Epithelial cell of proximal tubule (primary cell): ENCODE results near the gene STARD5. TPM values are rescaled to one million over a fixed set of nuclear protein-coding genes. Genes with fewer than 3 reads are reported as not detected.
A peak's percentile ranks its signal among the peaks of the same experiment; 100 is the strongest.
"Not testable (repeated sequence)": the region's sequence is repeated elsewhere in the genome, so short reads cannot be mapped to it uniquely, and the experiment has no call there.

Source experiments
- DNase-seq: peaks from one replicate; pipeline ENCODE4 v3.0.0-alpha.2; 2011; ENCODE audit warnings: low read depth
- H3K4me3 ChIP-seq: 2 replicates; pipeline ENCODE4 v1.5.1; 2011; ENCODE audit warnings: low read depth, mild to moderate bottlenecking, low read length
- total RNA-seq: library from RNA; depleted of rRNA; stranded (reverse); fragments of >200 nt; gene quantifications from 2 replicates; pipeline ENCODE4 v1.2.3, GENCODE V29; 2015
- TF ChIP-seq, protein P1 (sequence below): conservative IDR thresholded peaks from 2 replicates; pipeline ENCODE4 v1.5.1; 2012; ENCODE audit warnings: low read depth, mild to moderate bottlenecking, low read length

The STARD5 gene
- total RNA-seq, 1 donor from 2014 or later = 0.63 TPM

DNA sequence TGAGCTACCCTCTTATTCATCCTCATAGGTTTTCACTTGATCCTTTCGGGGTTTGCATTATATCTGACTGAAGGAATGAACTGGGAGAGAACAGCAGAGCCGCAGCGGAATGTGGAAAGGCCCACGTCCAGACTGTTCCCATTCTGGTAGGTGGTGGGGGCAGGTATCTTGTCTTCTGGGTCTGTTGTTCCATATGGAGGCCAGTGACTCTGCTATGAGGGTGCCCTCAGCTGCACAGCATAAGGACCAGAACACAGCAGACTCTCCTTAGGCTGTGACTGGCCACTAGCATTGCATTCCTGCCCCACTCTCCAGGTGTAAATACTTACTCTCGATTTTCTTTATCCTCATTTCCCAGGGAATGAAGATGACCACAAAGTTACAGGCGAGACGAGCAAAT is 38.0 kb upstream of the STARD5 start:
- DNase-seq = no peak
- no peak overlapping the region for H3K4me3 ChIP-seq
- TF ChIP-seq, protein P1, sequence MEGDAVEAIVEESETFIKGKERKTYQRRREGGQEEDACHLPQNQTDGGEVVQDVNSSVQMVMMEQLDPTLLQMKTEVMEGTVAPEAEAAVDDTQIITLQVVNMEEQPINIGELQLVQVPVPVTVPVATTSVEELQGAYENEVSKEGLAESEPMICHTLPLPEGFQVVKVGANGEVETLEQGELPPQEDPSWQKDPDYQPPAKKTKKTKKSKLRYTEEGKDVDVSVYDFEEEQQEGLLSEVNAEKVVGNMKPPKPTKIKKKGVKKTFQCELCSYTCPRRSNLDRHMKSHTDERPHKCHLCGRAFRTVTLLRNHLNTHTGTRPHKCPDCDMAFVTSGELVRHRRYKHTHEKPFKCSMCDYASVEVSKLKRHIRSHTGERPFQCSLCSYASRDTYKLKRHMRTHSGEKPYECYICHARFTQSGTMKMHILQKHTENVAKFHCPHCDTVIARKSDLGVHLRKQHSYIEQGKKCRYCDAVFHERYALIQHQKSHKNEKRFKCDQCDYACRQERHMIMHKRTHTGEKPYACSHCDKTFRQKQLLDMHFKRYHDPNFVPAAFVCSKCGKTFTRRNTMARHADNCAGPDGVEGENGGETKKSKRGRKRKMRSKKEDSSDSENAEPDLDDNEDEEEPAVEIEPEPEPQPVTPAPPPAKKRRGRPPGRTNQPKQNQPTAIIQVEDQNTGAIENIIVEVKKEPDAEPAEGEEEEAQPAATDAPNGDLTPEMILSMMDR = no peak

- TF ChIP-seq, protein P1 = no peak
- no peak overlapping the region for H3K4me3 ChIP-seq
- DNase-seq = no peak
Measured at GRCh38 chr15:81360491-81360890, 36.5 kb upstream of the STARD5 start.

DNA sequence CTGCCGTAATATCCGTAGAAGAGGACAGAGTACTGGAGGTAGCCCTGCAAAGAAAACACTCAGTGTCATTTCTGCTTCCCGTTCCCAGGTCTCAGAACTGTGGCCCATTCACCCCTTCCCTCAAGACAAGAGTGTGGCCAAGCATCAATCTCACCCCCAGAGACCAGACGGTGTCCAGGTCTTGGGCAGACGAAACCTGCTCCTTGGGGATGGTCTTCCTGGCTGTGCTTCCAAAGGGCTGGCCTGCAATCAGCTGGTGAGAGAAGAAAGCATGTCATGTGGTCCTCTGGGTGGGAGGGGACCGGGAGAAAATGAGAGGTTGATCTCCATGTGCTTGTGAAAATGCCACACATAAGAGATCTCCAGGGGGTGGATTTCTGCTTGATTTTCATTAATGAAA is 34.3 kb upstream of the STARD5 start:
- no peak for DNase-seq
- no peak overlapping the region for H3K4me3 ChIP-seq
- TF ChIP-seq, protein P1 = no peak

GRCh38 chr15:81357180-81357686 is 33.3 kb upstream of the STARD5 start:
- TF ChIP-seq, protein P1 = peak; percentile 20
- no peak for DNase-seq
- no peak overlapping the region for H3K4me3 ChIP-seq

- DNase-seq = no peak
- no peak overlapping the region for H3K4me3 ChIP-seq
- TF ChIP-seq, protein P1 = no peak
Measured at GRCh38 chr15:81356252-81356651, 32.3 kb upstream of the STARD5 start.

DNA sequence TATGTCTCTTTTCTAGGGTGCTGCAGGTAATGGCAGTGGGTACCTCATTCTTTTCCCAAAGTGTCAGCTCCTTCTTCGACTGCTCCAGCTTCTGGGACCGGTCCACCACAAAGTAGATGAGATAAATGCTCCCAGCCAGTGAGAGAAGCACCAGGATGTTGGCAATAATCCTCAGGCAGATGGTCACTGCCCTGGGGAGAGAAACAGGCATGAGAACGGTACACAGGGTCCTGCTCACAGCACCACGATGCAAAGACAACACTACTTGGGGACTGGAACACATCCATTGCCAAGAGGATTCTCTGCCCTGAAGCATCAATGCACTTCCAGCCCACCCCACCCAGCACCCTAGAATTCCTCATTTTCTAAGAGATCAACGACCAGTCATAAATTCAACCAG is 27.7 kb upstream of the STARD5 start:
- no peak for DNase-seq
- H3K4me3 ChIP-seq = no peak overlapping the region
- TF ChIP-seq, protein P1 = no peak

- TF ChIP-seq, protein P1 = no peak
- no peak overlapping the region for H3K4me3 ChIP-seq
- DNase-seq = no peak
Measured at GRCh38 chr15:81349271-81349670, 25.3 kb upstream of the STARD5 start.

- not testable (repeated sequence) for H3K4me3 ChIP-seq, DNase-seq
Measured at GRCh38 chr15:81348691-81349090, 24.8 kb upstream of the STARD5 start.
